DOHH2 (cell line): ENCODE results near the gene HYDIN.

Experiments used
- H3F3A ChIP-seq: fragments of 200-600 bp; sonication (generic), shearing (Covaris generic); 2 replicates; pipeline ENCODE4 v1.6.0; 2016; ENCODE audit warnings: antibody characterized with exemption, mild to moderate bottlenecking; ENCODE audit not compliant: control insufficient read depth, insufficient read depth
- H3K27ac ChIP-seq: fragments of 200-600 bp; sonication (generic); 2 replicates; pipeline ENCODE4 v1.5.1; 2014; ENCODE audit warnings: low read depth, mild to moderate bottlenecking, low read length, moderate library complexity
- H3K27me3 ChIP-seq: fragments of 200-600 bp; sonication (generic); 2 replicates; pipeline ENCODE4 v1.6.1; 2014; ENCODE audit warnings: mild to moderate bottlenecking, low read length, mixed read lengths; ENCODE audit not compliant: control insufficient read depth
- H3K36me3 ChIP-seq: fragments of 200-600 bp; sonication (generic); 2 replicates; pipeline ENCODE4 v1.6.1; 2014; ENCODE audit warnings: mild to moderate bottlenecking, low read length, moderate library complexity, mixed read lengths; ENCODE audit not compliant: control insufficient read depth
- H3K4me1 ChIP-seq: fragments of 200-600 bp; sonication (generic); 2 replicates; pipeline ENCODE4 v1.6.1; 2014; ENCODE audit warnings: mild to moderate bottlenecking, low read length, mixed read lengths; ENCODE audit not compliant: control insufficient read depth
- H3K4me2 ChIP-seq: fragments of 200-600 bp; sonication (generic); 2 replicates; pipeline ENCODE4 v1.6.0; 2014; ENCODE audit warnings: mild to moderate bottlenecking, low read length, moderate library complexity
- H3K4me3 ChIP-seq: fragments of 200-600 bp; sonication (generic); 2 replicates; pipeline ENCODE4 v1.5.1; 2014; ENCODE audit warnings: mild to moderate bottlenecking, low read length, mixed read lengths
- H3K79me2 ChIP-seq: fragments of 200-600 bp; sonication (generic); 2 replicates; pipeline ENCODE4 v1.6.1; 2014; ENCODE audit warnings: mild to moderate bottlenecking, low read length, mixed read lengths; ENCODE audit not compliant: control insufficient read depth
- H3K9me2 ChIP-seq: fragments of 200-600 bp; sonication (generic); replicated peaks from 2 replicates; pipeline ENCODE4 v1.6.1; 2014; ENCODE audit warnings: mild to moderate bottlenecking, low read length, mixed read lengths; ENCODE audit not compliant: control insufficient read depth
- H3K9me3 ChIP-seq: fragments of 200-600 bp; sonication (generic); 2 replicates; pipeline ENCODE4 v1.6.1; 2014; ENCODE audit warnings: antibody characterized with exemption, low read length, mixed read lengths; ENCODE audit not compliant: control insufficient read depth, insufficient read depth
- H4K20me1 ChIP-seq: fragments of 200-600 bp; sonication (generic); 2 replicates; pipeline ENCODE4 v1.6.0; 2014; ENCODE audit warnings: low read depth, mild to moderate bottlenecking, antibody characterized with exemption, low read length, moderate library complexity; ENCODE audit not compliant: control insufficient read depth, insufficient read depth
- EZH2phosphoT487 ChIP-seq: fragments of 200-600 bp; sonication (generic); IDR thresholded peaks from 2 replicates; pipeline ENCODE4 v1.6.1; 2017; ENCODE audit warnings: borderline replicate concordance, mild to moderate bottlenecking, antibody characterized with exemption, low read length, moderate library complexity, mixed read lengths
- TF ChIP-seq, protein P1 (sequence below): fragments of 200-600 bp; sonication (generic); IDR thresholded peaks from one replicate; pipeline ENCODE4 v1.5.1; 2014; ENCODE audit warnings: antibody characterized with exemption, mild to moderate bottlenecking, low read depth, low read length; ENCODE audit not compliant: poor library complexity, severe bottlenecking

The HYDIN gene

DNA sequence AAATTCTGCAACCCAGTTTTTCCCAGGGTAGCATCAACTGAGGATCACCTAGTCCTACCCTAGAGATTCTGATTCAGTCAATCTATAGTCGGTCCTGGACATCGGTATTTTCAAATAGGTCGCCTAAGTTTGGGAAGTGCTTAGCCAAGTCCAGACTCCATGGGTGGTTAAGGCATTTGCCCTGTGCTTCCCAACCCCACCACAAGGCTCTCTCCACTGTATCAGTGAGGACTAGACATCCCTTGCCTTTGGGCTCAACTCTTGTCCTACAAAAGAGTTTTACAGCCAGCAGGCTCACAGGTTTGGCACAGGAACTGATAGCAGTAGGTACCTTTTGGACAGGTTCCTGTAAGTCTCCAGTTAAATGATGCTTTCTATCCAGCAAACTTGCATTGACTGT is 13.8 kb downstream of the HYDIN start:
- Histone ChIP-seq H3K36me3 (no peaks in the 10 kb centered on the region), H3K79me2 (no peaks in the 10 kb centered on the region), H3K4me2 (no peak overlapping the region), H4K20me1 (no peaks in the 10 kb centered on the region), H3K27me3 (no peaks in the 10 kb centered on the region), H3K27ac (no peak overlapping the region), H3K4me3 (no peak overlapping the region), H3K9me2 (no peaks in the 10 kb centered on the region), H3K4me1 (no peaks in the 10 kb centered on the region), H3F3A (no peaks in the 10 kb centered on the region), H3K9me3 (no peaks in the 10 kb centered on the region)
- no peak for TF ChIP-seq EZH2phosphoT487
- TF ChIP-seq, protein P1, sequence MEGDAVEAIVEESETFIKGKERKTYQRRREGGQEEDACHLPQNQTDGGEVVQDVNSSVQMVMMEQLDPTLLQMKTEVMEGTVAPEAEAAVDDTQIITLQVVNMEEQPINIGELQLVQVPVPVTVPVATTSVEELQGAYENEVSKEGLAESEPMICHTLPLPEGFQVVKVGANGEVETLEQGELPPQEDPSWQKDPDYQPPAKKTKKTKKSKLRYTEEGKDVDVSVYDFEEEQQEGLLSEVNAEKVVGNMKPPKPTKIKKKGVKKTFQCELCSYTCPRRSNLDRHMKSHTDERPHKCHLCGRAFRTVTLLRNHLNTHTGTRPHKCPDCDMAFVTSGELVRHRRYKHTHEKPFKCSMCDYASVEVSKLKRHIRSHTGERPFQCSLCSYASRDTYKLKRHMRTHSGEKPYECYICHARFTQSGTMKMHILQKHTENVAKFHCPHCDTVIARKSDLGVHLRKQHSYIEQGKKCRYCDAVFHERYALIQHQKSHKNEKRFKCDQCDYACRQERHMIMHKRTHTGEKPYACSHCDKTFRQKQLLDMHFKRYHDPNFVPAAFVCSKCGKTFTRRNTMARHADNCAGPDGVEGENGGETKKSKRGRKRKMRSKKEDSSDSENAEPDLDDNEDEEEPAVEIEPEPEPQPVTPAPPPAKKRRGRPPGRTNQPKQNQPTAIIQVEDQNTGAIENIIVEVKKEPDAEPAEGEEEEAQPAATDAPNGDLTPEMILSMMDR = no peak

DNA sequence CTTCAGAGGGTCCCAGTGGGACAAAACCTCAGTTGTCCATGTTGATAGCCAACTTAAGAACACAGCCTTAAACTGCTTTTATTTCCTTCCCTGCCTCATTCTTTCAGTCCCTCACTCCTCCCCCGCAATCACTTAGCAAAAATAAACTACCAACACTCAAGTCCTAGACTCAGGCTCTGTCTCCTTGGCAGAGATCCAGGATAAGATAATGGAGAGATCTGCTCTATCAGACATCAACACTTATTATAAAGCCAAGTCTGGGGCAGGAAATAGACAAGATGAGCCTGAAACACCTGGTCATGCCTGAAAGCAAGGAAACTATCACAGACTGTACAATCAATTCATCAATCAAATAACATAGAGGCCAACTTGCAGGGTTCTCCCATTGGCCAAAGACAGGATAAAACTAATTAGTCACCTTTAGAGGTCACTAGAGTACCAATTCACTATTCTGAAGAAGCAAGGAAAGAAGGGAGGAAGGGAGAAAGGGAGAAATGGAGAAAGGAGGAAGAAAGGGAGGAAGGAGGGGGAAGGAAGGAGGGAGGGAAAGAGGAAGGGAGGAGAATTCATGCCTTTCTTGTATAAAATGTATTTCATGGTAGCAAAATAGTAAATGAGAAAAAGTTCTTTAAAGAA is 15.7 kb downstream of the HYDIN start:
- no peak overlapping the region for H3K4me3 ChIP-seq
- H3K27ac ChIP-seq = no peak overlapping the region
- H3K36me3 ChIP-seq = no peaks in the 10 kb centered on the region
- H3K9me3 ChIP-seq = no peaks in the 10 kb centered on the region
- H3K79me2 ChIP-seq = no peaks in the 10 kb centered on the region
- no peaks in the 10 kb centered on the region for H3K27me3 ChIP-seq
- no peaks in the 10 kb centered on the region for H3K9me2 ChIP-seq
- no peaks in the 10 kb centered on the region for H3F3A ChIP-seq
- H3K4me2 ChIP-seq = no peak overlapping the region
- TF ChIP-seq, protein P1 = peak; percentile 33
- no peak for TF ChIP-seq EZH2phosphoT487
- no peaks in the 10 kb centered on the region for H4K20me1 ChIP-seq
- H3K4me1 ChIP-seq = no peaks in the 10 kb centered on the region

DNA sequence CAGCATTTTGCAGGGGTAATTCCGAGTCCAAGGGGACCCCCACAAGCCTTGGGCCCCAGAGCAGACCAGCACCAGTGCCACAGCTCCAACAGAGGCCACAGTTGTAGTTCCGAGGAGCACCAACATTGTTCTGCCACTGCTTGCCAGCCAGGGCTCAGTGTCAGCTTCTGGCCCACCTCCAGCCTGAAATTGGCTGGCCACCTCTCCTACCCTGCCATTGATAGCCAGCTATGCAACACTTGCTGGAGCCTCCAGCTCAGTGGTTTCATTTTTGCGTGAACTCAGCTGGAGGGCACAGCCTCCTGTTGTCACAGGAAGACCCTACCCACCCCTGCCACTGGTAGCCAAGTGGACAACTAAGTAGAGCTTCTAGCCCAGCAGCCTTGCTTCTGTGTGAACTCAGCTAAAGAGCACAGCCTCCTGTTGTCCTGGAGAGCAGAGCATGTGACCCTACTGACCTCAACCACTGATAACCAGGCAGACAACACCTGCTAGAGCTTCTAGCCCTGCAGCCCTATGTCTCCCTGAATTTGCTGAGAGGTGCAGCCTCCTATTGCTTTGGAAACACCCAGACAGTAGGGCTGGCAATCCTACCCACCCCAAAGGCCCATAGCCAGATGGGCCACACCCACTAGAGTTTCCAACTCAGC is 24.9 kb downstream of the HYDIN start:
- TF ChIP-seq EZH2phosphoT487 = no peak
- TF ChIP-seq, protein P1 = no peak
- no peaks in the 10 kb centered on the region for H3F3A ChIP-seq

More for the DNA sequence above, 24.9 kb downstream of the HYDIN start:
- no peaks in the 10 kb centered on the region for H4K20me1 ChIP-seq
- H3K4me1 ChIP-seq = no peaks in the 10 kb centered on the region
- no peaks in the 10 kb centered on the region for H3K9me3 ChIP-seq
- H3K4me2 ChIP-seq = no peak overlapping the region
- no peaks in the 10 kb centered on the region for H3K79me2 ChIP-seq
- no peaks in the 10 kb centered on the region for H3K36me3 ChIP-seq
- H3K27ac ChIP-seq = no peak overlapping the region
- no peaks in the 10 kb centered on the region for H3K9me2 ChIP-seq
- H3K27me3 ChIP-seq = no peaks in the 10 kb centered on the region
- no peak overlapping the region for H3K4me3 ChIP-seq
